ENCODE data around the gene CTRB1. TPM values are rescaled to one million over a fixed set of nuclear protein-coding genes. Genes with fewer than 3 reads are reported as not detected.
A peak's percentile ranks its signal among the peaks of the same experiment; 100 is the strongest.

Gene CTRB1
- total and polyA plus RNA-seq, 2 of the 13 experiments (the other 11 are each of a cell fraction or from before 2014, with no cell fraction given) = not detected

DNA sequence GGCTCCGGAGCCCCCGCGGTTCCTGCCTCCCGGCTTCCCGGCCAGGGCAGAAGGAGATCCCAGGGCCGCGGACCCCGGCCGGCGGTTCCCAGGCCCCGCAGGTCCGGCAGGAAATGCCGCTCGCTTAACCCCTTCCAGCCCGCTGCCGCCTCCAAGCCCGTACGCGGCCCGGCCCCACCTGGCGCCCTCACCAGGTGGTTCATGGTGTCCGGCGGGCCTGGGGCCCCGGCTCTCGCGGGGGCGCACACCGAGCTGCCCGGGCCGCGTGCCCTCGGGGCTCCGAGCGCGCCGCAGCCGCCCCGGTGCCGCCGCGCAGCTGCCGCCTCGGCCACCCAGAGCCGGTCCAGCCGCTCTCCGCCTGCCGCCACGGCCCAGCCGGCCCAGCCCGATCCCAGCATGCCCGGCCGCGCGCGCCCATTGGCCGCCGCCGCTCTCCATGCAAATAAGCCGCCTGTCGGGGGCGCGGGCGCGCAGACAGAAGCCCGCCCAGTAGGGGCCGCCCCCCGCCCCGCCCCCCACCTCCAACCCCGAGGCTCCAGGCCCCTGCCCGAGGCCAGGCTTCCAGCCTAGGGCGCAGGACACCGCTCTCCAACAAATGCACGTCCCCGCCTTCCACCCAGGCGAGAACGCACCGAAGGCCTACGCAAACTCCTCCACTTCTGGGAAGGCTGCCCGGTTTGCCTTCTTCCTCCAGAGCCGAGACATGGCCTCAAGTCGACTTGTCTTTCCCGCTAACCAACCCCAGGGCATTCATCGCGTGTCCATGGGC lies 32.7 kb downstream of the CTRB1 start, which contains the start of gene BCAR1 (continued):
- TF ChIP-seq ZKSCAN1 (IDR thresholded peaks at IDR 0.05; ENCODE audit: low read length) = no peak
- TF ChIP-seq CHD2 (IDR thresholded peaks at IDR 0.05; ENCODE audit: low read depth, low read length) = no peak; the same call in none of the 2 replicates
- TF ChIP-seq, protein P1, sequence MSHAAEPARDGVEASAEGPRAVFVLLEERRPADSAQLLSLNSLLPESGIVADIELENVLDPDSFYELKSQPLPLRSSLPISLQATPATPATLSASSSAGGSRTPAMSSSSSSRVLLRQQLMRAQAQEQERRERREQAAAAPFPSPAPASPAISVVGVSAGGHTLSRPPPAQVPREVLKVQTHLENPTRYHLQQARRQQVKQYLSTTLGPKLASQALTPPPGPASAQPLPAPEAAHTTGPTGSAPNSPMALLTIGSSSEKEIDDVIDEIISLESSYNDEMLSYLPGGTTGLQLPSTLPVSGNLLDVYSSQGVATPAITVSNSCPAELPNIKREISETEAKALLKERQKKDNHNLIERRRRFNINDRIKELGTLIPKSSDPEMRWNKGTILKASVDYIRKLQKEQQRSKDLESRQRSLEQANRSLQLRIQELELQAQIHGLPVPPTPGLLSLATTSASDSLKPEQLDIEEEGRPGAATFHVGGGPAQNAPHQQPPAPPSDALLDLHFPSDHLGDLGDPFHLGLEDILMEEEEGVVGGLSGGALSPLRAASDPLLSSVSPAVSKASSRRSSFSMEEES (CRISPR knock-in tag; IDR thresholded peaks at IDR 0.05) = 0 out of 2 replicates have a peak, but pooled peaks have one; percentile 30
- TF ChIP-seq JUND (CRISPR knock-in tag; IDR thresholded peaks at IDR 0.05) = no peak
- no peak for TF ChIP-seq ZNF12 (CRISPR knock-in tag; IDR thresholded peaks at IDR 0.05)
- peak; percentile 57 for TF ChIP-seq IRX3 (CRISPR knock-in tag; IDR thresholded peaks at IDR 0.05; ENCODE audit: borderline replicate concordance, low read depth)
- peak; percentile 80 for TF ChIP-seq RAD21 (CRISPR knock-in tag; IDR thresholded peaks at IDR 0.05)
- no peak for TF ChIP-seq RFXANK (CRISPR knock-in tag; IDR thresholded peaks at IDR 0.05)
- no peak for TF ChIP-seq CC2D1A (CRISPR knock-in tag; IDR thresholded peaks at IDR 0.05)
- no peak for TF ChIP-seq ZFP41 (CRISPR knock-in tag; IDR thresholded peaks at IDR 0.05; ENCODE audit: borderline replicate concordance)
- TF ChIP-seq STAT5B (CRISPR knock-in tag; IDR thresholded peaks at IDR 0.05) = no peak
- TF ChIP-seq, protein P2, sequence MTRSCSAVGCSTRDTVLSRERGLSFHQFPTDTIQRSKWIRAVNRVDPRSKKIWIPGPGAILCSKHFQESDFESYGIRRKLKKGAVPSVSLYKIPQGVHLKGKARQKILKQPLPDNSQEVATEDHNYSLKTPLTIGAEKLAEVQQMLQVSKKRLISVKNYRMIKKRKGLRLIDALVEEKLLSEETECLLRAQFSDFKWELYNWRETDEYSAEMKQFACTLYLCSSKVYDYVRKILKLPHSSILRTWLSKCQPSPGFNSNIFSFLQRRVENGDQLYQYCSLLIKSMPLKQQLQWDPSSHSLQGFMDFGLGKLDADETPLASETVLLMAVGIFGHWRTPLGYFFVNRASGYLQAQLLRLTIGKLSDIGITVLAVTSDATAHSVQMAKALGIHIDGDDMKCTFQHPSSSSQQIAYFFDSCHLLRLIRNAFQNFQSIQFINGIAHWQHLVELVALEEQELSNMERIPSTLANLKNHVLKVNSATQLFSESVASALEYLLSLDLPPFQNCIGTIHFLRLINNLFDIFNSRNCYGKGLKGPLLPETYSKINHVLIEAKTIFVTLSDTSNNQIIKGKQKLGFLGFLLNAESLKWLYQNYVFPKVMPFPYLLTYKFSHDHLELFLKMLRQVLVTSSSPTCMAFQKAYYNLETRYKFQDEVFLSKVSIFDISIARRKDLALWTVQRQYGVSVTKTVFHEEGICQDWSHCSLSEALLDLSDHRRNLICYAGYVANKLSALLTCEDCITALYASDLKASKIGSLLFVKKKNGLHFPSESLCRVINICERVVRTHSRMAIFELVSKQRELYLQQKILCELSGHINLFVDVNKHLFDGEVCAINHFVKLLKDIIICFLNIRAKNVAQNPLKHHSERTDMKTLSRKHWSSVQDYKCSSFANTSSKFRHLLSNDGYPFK (CRISPR knock-in tag; IDR thresholded peaks at IDR 0.05; ENCODE audit: borderline replicate concordance) = no peak
- TF ChIP-seq, protein P3, sequence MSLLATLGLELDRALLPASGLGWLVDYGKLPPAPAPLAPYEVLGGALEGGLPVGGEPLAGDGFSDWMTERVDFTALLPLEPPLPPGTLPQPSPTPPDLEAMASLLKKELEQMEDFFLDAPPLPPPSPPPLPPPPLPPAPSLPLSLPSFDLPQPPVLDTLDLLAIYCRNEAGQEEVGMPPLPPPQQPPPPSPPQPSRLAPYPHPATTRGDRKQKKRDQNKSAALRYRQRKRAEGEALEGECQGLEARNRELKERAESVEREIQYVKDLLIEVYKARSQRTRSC (CRISPR knock-in tag; IDR thresholded peaks at IDR 0.05; ENCODE audit: low read depth) = no peak
- peak; percentile 32; the same call in 1 of the 2 replicates for TF ChIP-seq ZNF121 (CRISPR knock-in tag; IDR thresholded peaks at IDR 0.05)
- TF ChIP-seq FOSL1 (CRISPR knock-in tag; IDR thresholded peaks at IDR 0.05; ENCODE audit: borderline replicate concordance) = no peak
- TF ChIP-seq, protein P4, sequence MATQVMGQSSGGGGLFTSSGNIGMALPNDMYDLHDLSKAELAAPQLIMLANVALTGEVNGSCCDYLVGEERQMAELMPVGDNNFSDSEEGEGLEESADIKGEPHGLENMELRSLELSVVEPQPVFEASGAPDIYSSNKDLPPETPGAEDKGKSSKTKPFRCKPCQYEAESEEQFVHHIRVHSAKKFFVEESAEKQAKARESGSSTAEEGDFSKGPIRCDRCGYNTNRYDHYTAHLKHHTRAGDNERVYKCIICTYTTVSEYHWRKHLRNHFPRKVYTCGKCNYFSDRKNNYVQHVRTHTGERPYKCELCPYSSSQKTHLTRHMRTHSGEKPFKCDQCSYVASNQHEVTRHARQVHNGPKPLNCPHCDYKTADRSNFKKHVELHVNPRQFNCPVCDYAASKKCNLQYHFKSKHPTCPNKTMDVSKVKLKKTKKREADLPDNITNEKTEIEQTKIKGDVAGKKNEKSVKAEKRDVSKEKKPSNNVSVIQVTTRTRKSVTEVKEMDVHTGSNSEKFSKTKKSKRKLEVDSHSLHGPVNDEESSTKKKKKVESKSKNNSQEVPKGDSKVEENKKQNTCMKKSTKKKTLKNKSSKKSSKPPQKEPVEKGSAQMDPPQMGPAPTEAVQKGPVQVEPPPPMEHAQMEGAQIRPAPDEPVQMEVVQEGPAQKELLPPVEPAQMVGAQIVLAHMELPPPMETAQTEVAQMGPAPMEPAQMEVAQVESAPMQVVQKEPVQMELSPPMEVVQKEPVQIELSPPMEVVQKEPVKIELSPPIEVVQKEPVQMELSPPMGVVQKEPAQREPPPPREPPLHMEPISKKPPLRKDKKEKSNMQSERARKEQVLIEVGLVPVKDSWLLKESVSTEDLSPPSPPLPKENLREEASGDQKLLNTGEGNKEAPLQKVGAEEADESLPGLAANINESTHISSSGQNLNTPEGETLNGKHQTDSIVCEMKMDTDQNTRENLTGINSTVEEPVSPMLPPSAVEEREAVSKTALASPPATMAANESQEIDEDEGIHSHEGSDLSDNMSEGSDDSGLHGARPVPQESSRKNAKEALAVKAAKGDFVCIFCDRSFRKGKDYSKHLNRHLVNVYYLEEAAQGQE (IDR thresholded peaks at IDR 0.05; ENCODE audit: borderline replicate concordance in 1 of 2, low read depth in 1 of 2, low read length in 2 of 2) = no peak
- TF ChIP-seq ISX (CRISPR knock-in tag; conservative IDR thresholded peaks at IDR 0.05) = no peak
- TF ChIP-seq ZC3H4 (CRISPR knock-in tag; IDR thresholded peaks at IDR 0.05; ENCODE audit: borderline replicate concordance) = peak; percentile 60; the same call in 1 of the 2 replicates
- peak; percentile 82 for TF ChIP-seq BRD4 (CRISPR knock-in tag; IDR thresholded peaks at IDR 0.05)
- TF ChIP-seq ZNF251 (CRISPR knock-in tag; IDR thresholded peaks at IDR 0.05) = no peak
